HG03175 (cell line): Measurements from ENCODE around the gene EGLN2.
A peak's percentile ranks its signal among the peaks of the same experiment; 100 is the strongest.
"Not testable (repeated sequence)": the region's sequence is repeated elsewhere in the genome, so short reads cannot be mapped to it uniquely, and the experiment has no call there.

Experiments used
- ATAC-seq: cut with Tn5 transposase; IDR thresholded peaks from one replicate; pipeline ENCODE4 v1.9.1; 2021; ENCODE audit warnings: mild to moderate bottlenecking, moderate library complexity; ENCODE audit not compliant: unreplicated experiment

Gene EGLN2

GRCh38 chr19:40801426-40802299 lies 2.7 kb downstream of the EGLN2 start:
- no peak for ATAC-seq

DNA sequence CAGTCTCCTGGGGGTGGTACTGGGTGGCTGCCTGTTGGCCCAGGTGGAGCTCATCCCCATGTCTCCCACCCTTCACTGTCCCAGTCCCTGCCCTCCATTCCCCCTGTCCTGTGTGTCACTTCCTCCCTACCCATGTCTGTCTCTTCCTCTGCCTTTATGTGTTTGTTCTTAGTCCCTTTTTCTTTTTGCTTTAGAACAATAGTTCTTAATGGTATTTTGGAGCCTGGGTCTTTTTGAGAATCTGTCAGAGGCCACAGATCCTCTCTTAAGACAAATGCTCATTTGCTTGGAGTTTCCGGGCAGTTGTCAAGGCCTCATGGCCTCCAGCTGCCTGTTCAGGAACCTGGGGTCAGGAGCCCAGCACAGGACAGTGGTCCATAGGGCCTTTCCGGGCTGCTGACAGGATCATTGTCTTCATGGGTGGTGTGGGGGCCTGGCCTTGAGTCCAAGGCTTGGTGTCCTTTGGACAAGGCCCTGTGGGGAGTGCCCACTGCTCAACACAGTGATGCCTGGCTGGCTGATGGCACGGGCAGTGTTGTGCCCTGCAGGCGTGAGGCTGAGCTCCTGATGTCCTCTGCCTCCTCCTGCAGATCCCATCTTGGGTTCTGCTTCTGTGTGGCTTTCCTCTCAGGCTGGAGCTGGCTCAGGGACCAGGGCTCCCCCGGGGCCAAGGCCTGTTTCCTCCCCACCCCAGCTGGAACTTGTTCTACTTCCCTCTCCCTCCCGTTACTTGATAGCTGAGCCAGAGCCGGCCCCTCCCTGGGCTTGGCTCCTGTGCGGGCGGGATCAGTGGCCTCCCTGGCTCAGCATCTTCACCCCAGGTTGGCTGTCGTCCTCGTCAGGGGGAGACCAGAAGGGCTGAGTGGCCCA lies 3.5 kb downstream of the EGLN2 start:
- no peak for ATAC-seq

DNA sequence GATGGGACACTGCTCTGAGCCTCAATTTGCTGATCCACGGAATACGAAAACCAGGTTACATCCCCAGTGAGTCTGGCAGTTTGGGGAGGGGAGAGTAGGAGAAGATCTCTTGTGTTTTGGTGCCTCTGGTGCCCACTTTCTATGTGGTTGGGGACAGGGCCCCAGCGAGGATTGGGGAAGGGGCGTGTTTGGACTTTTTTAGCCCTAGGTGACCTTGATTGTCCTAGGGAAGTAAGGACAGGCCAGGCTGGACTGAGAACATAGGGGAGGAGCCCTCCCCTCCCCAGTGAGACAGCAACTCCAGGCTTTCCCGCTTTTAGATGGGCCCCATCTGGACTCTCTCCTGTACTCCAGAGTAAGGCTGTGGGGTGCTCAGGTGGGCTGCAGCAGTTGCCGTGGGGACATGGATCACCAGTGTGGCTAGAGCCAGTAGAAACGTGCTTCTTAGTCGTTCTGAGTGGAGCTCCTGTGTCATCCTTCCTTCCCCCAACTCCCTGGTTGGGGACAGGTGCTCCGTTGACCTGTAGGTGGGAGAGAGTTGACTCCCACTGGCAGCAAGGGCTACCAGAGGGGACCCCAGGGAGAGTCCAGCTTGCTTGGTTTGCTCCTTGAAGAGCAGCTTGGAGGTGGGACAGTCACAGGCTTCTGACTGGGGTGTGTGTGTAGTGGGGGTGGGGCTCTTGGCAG lies 4.3 kb downstream of the EGLN2 start:
- ATAC-seq = no peak

- peak; percentile 35 for ATAC-seq
These were observed 5.1 kb downstream of the EGLN2 start for GRCh38 chr19:40803857-40804782.

GRCh38 chr19:40804783-40805242 lies 5.8 kb downstream of the EGLN2 start:
- ATAC-seq = no peak

DNA sequence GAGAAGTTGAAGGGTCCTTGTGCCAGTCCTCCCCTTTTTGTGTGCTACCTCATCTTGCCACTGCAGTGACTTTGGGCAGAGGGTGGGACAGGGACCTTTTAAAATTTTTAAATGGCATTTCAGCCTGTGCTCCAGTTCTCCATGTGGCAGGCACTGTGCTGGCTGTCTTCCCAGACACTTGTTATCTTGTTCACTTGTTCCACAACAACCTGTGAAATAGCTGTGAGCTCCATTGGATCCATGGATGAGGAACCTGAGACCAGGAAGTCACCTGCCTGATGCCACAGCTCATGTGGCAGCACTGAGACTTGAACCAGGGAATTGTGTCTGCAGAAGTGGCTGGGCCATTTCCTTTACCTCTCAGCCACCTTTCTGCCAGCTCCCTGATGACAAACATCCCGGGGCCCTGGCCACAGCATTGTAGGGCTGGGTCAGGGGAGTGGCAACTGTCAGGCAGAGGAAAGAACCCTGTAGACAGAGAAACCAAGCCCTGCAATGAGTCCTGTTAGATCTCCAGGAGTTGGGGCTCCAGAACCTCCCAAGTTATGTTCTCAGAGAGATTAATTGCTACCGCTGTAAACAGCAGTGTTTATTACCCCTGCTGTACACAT lies 6.4 kb downstream of the EGLN2 start:
- no peak for ATAC-seq

- peak; percentile 39 for ATAC-seq
These were observed 7.6 kb downstream of the EGLN2 start for GRCh38 chr19:40806423-40807146.

GRCh38 chr19:40807147-40808020 lies 8.4 kb downstream of the EGLN2 start:
- ATAC-seq = no peak

- no peak for ATAC-seq
These were observed 9.0 kb downstream of the EGLN2 start for GRCh38 chr19:40808021-40808325.

- ATAC-seq = no peak
These were observed 9.5 kb downstream of the EGLN2 start for GRCh38 chr19:40808497-40808896.

- no peak for ATAC-seq
These were observed 10.5 kb downstream of the EGLN2 start for GRCh38 chr19:40809358-40810086.

GRCh38 chr19:40810160-40810559 lies 11.2 kb downstream of the EGLN2 start:
- no peak for ATAC-seq

DNA sequence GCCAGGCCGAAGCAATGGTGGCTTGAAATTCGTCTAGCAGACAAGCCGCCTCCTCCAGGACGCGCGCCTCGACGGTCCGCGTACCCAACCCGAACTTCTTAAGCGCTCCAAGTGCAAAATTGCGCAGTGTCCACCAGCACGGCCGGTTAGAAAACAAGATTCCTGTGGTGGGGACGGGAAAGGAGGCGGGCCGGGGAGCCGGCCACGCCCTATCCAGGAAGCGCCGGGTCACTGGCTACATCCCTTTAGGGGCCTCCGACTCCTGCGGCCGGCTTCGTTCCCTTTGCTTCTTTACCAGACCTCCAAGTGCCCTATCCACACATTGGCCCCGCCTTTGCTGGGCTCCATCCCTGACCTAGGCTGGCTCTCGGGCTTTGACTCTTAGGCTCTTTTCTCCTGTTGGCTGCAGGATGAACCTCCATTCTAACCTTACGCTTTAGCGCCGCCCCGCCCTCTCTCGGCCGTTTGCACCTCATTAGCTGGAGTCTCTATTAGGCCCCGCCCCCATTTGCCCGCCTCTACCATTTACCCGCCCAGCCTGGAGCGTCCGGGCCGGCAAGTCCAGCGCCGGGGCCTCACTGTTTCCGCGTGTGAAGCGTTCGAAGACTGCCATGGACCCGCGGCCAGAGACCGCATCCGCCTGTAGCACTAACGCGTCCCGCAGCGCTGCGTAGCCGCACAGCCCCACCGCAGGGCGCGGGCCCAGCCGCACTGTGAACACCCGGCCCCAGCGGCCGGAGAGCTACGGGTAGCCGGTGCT lies 11.8 kb downstream of the EGLN2 start:
- ATAC-seq = peak; percentile 68

GRCh38 chr19:40811478-40812341 lies 12.7 kb downstream of the EGLN2 start:
- ATAC-seq = no peak

DNA sequence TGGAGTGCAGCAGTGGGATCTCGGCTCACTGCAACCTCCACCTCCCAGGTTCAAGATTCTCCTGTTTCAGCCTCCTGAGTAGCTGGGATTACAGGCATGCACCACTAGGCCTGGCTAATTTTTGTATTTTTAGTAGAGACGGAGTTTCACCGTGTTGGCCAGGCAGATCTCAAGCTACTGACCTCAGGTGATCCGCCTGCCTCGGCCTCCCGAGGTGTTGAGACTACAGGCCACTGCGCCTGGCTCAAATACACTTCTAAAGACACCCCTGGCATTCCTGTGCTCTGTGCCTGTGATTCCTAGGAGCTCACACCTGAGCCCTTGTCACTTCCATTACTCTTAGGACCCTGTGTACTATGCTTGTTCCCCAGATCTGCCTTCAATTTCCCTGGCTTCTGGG lies 13.6 kb downstream of the EGLN2 start:
- not testable (repeated sequence) for ATAC-seq

GRCh38 chr19:40813182-40813581 lies 14.2 kb downstream of the EGLN2 start:
- no peak for ATAC-seq
